ENCODE data around the gene KLHL42.

Gene KLHL42

DNA sequence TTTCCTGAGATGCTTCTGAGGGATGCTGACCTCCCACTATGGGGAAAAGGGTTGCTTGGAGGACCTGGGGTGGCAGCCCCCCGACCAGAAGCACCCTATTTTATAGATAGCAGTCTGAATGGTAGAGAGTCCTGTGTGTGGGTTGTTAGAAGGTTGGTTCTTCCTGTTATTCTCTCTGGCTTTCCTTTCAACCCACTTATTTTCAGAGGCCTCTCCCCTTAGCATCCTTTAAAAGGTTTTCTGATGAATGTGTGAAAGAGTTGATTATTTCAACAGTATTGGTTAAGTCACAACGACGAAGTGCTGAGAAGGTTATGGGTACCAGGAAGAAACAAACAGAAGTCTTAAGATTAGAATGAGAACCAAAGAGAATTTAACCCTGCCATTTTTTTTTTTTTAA is 20.8 kb downstream of the KLHL42 start:
- no peaks in the 10 kb centered on the region for H3K9me2 ChIP-seq (replicated peaks; ENCODE audit: low read depth, low read length)
- no peaks in the 10 kb centered on the region for H3F3A ChIP-seq (ENCODE audit: low read depth)
- TF ChIP-seq, protein P1, sequence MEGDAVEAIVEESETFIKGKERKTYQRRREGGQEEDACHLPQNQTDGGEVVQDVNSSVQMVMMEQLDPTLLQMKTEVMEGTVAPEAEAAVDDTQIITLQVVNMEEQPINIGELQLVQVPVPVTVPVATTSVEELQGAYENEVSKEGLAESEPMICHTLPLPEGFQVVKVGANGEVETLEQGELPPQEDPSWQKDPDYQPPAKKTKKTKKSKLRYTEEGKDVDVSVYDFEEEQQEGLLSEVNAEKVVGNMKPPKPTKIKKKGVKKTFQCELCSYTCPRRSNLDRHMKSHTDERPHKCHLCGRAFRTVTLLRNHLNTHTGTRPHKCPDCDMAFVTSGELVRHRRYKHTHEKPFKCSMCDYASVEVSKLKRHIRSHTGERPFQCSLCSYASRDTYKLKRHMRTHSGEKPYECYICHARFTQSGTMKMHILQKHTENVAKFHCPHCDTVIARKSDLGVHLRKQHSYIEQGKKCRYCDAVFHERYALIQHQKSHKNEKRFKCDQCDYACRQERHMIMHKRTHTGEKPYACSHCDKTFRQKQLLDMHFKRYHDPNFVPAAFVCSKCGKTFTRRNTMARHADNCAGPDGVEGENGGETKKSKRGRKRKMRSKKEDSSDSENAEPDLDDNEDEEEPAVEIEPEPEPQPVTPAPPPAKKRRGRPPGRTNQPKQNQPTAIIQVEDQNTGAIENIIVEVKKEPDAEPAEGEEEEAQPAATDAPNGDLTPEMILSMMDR (conservative IDR thresholded peaks at IDR 0.05; ENCODE audit: low read length), result no peak
- TF ChIP-seq EZH2phosphoT487 (IDR thresholded peaks at IDR 0.05; ENCODE audit: borderline replicate concordance), result no peak

DNA sequence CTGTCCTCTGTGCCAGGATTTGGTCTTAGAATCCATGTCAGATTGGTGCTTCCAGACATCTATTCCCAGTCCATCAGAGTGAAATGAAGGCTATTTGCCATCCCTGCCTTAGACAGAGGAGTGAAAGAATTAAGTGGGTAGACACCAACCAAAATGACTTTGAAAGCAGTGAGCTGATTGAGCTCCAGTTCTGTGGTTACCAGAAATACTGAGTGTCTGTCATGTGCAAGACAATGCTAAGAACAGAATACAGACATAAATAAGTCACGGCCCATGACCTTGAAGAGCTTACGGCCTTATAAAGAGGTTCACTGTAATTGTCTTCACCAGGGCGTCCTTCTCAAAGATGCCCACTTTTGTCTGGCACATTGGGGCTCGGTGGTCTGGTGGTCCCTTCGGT is 21.6 kb downstream of the KLHL42 start:
- Histone ChIP-seq H3K9me3 (ENCODE audit: insufficient read depth, low read depth, low read length) (no peaks in the 10 kb centered on the region), H3F3A (ENCODE audit: low read depth) (no peaks in the 10 kb centered on the region), H3K36me3 (ENCODE audit: insufficient read depth, low read length) (peaks cover 30% of the 10 kb centered on the region; the same call in 1 of the 2 replicates), H3K79me2 (ENCODE audit: insufficient read depth, low read length) (no peaks in the 10 kb centered on the region), H3K9me2 (replicated peaks; ENCODE audit: low read depth, low read length) (no peaks in the 10 kb centered on the region), H3K4me1 (ENCODE audit: insufficient read depth, low read length, poor library complexity, severe bottlenecking) (peaks cover 15% of the 10 kb centered on the region), H3K27me3 (ENCODE audit: insufficient read depth, low read length, poor library complexity, severe bottlenecking) (no peaks in the 10 kb centered on the region), H4K20me1 (ENCODE audit: insufficient read depth, low read length, poor library complexity, severe bottlenecking) (no peaks in the 10 kb centered on the region), H3K4me3 (ENCODE audit: low read length, poor library complexity, severe bottlenecking) (no peak overlapping the region), H2AFZ (ENCODE audit: low read length) (no peak overlapping the region), H3K9ac (ENCODE audit: low read depth, low read length, poor library complexity, severe bottlenecking) (no peak overlapping the region), H3K4me2 (ENCODE audit: low read depth, low read length, poor library complexity, severe bottlenecking) (no peak overlapping the region)
- TF ChIP-seq, protein P1 (conservative IDR thresholded peaks at IDR 0.05; ENCODE audit: low read length), result no peak
- TF ChIP-seq EZH2phosphoT487 (IDR thresholded peaks at IDR 0.05; ENCODE audit: borderline replicate concordance), result no peak

More for the DNA sequence above, 20.8 kb downstream of the KLHL42 start:
- H3K4me3 ChIP-seq (ENCODE audit: low read length, poor library complexity, severe bottlenecking), result no peak overlapping the region
- H3K9me3 ChIP-seq (ENCODE audit: insufficient read depth, low read depth, low read length), result no peaks in the 10 kb centered on the region
- no peaks in the 10 kb centered on the region for H3K79me2 ChIP-seq (ENCODE audit: insufficient read depth, low read length)
- no peaks in the 10 kb centered on the region for H3K27me3 ChIP-seq (ENCODE audit: insufficient read depth, low read length, poor library complexity, severe bottlenecking)
- no peaks in the 10 kb centered on the region for H4K20me1 ChIP-seq (ENCODE audit: insufficient read depth, low read length, poor library complexity, severe bottlenecking)
- no peak overlapping the region for H3K4me2 ChIP-seq (ENCODE audit: low read depth, low read length, poor library complexity, severe bottlenecking)
- H3K9ac ChIP-seq (ENCODE audit: low read depth, low read length, poor library complexity, severe bottlenecking), result no peak overlapping the region
- H2AFZ ChIP-seq (ENCODE audit: low read length), result no peak overlapping the region
- peaks cover 15% of the 10 kb centered on the region for H3K4me1 ChIP-seq (ENCODE audit: insufficient read depth, low read length, poor library complexity, severe bottlenecking)
- peaks cover 38% of the 10 kb centered on the region for H3K36me3 ChIP-seq (ENCODE audit: insufficient read depth, low read length)

DNA sequence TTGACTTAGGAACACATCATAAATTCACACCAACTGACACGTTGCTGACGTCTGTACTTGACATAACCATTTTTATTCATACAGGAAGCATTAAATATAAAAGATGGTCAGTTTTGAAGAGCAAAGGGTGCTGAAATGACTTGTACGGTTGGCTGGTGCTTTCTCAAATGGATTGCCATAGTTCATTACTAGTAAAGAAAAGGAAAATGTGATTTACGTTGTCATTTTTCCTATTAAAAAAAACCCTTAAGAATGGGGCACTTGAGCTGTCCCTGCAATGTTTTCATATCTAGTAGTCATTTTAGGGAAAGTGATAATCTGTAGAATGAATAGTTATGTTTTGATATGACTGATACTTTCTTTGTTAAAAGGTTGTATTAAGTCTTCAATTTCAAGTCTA is 22.5 kb downstream of the KLHL42 start:
- no peaks in the 10 kb centered on the region for H3K9me3 ChIP-seq (ENCODE audit: insufficient read depth, low read depth, low read length)
- H3K4me1 ChIP-seq (ENCODE audit: insufficient read depth, low read length, poor library complexity, severe bottlenecking), result peaks cover 15% of the 10 kb centered on the region
- H2AFZ ChIP-seq (ENCODE audit: low read length), result no peak overlapping the region
- no peaks in the 10 kb centered on the region for H3K9me2 ChIP-seq (replicated peaks; ENCODE audit: low read depth, low read length)
- H3K36me3 ChIP-seq (ENCODE audit: insufficient read depth, low read length), result peaks cover 21% of the 10 kb centered on the region; the same call in 1 of the 2 replicates
- H3K4me3 ChIP-seq (ENCODE audit: low read length, poor library complexity, severe bottlenecking), result no peak overlapping the region
- peak overlapping the region; percentile 46 for H3K4me2 ChIP-seq (ENCODE audit: low read depth, low read length, poor library complexity, severe bottlenecking)
- no peak overlapping the region for H3K9ac ChIP-seq (ENCODE audit: low read depth, low read length, poor library complexity, severe bottlenecking)
- TF ChIP-seq EZH2phosphoT487 (IDR thresholded peaks at IDR 0.05; ENCODE audit: borderline replicate concordance), result no peak
- TF ChIP-seq, protein P1 (conservative IDR thresholded peaks at IDR 0.05; ENCODE audit: low read length), result no peak
- H3F3A ChIP-seq (ENCODE audit: low read depth), result no peaks in the 10 kb centered on the region
- H4K20me1 ChIP-seq (ENCODE audit: insufficient read depth, low read length, poor library complexity, severe bottlenecking), result no peaks in the 10 kb centered on the region
- H3K79me2 ChIP-seq (ENCODE audit: insufficient read depth, low read length), result no peaks in the 10 kb centered on the region
- no peaks in the 10 kb centered on the region for H3K27me3 ChIP-seq (ENCODE audit: insufficient read depth, low read length, poor library complexity, severe bottlenecking)

All from Loucy (cell line).